CD4-positive, alpha-beta T cell (primary cell): ENCODE measurements around the gene AP1S3. TPM values are rescaled to one million over a fixed set of nuclear protein-coding genes. Genes with fewer than 3 reads are reported as not detected.

Experiments
- ATAC-seq: fragments of 200-7000 bp; cut with Tn5 transposase; one replicate; pipeline ENCODE4 v1.10.0; 2022; ENCODE audit warnings: mild to moderate bottlenecking; ENCODE audit not compliant: poor library complexity
- CTCF ChIA-PET: fragments of 350-600 bp; sonication (Branson Sonifier 250); formaldehyde crosslinking; loops from one replicate; lab custom pipeline; 2021; ENCODE audit warnings: antibody characterized with exemption, inconsistent platforms; lab: Charles Lee
- POLR2A ChIA-PET: fragments of 350-600 bp; sonication (Branson Sonifier 250); formaldehyde crosslinking; loops from one replicate; lab custom pipeline; 2021; ENCODE audit warnings: antibody characterized with exemption, inconsistent platforms; lab: Charles Lee
- DNase-seq, 14 experiments: peaks; one replicate each; pipeline ENCODE4 v3.0.0-alpha.2; 2013 to 2020; ENCODE audit warnings: mixed read lengths in 2 of 14
- H3K27ac ChIP-seq, 2 donors: one replicate each; pipeline versions ENCODE4 v1.5.1 to v1.7.0; 2013; ENCODE audit warnings: low read length in 2 of 2, low read depth in 1 of 2, mild to moderate bottlenecking in 1 of 2
- H3K27me3 ChIP-seq, 2 experiments: 1 replicate in 1 of 2; 2 replicates in 1 of 2; pipeline versions ENCODE4 v1.6.1 to v1.7.0; 2013; ENCODE audit warnings: low read length in 2 of 2, control low read depth in 1 of 2, mild to moderate bottlenecking in 1 of 2, moderate library complexity in 1 of 2; ENCODE audit not compliant: insufficient read depth in 2 of 2, control insufficient read depth in 1 of 2
- H3K36me3 ChIP-seq: one replicate; pipeline ENCODE4 v1.6.1; 2013; ENCODE audit warnings: low read length, control low read depth; ENCODE audit not compliant: insufficient read depth
- H3K4me1 ChIP-seq: one replicate; pipeline ENCODE4 v1.6.1; 2013; ENCODE audit warnings: low read length, control low read depth; ENCODE audit not compliant: insufficient read depth
- H3K4me3 ChIP-seq: one replicate; pipeline ENCODE4 v1.5.1; 2013; ENCODE audit warnings: mild to moderate bottlenecking, low read length, moderate library complexity
- H3K9me3 ChIP-seq, 2 experiments: 1 replicate in 1 of 2; 2 replicates in 1 of 2; pipeline versions ENCODE4 v1.6.1 to v1.7.0; 2013; ENCODE audit warnings: low read length in 2 of 2, mild to moderate bottlenecking in 2 of 2, control low read depth in 1 of 2, moderate library complexity in 1 of 2; ENCODE audit not compliant: control insufficient read depth in 1 of 2, insufficient read depth in 1 of 2
- H3K27ac Mint-ChIP-seq: one replicate; pipeline ENCODE4 v1.8.0; 2020; ENCODE audit warnings: mixed read lengths
- H3K27me3 Mint-ChIP-seq: one replicate; pipeline ENCODE4 v1.8.0; 2021; ENCODE audit warnings: mixed read lengths
- H3K36me3 Mint-ChIP-seq: one replicate; pipeline ENCODE4 v1.8.0; 2021; ENCODE audit warnings: low read depth, mixed read lengths
- H3K4me1 Mint-ChIP-seq: one replicate; pipeline ENCODE4 v1.8.0; 2021; ENCODE audit warnings: low read depth, mixed read lengths
- H3K4me3 Mint-ChIP-seq: one replicate; pipeline ENCODE4 v1.8.0; 2020; ENCODE audit warnings: mild to moderate bottlenecking, mixed read lengths
- H3K9me3 Mint-ChIP-seq: one replicate; pipeline ENCODE4 v1.8.0; 2020; ENCODE audit warnings: mixed read lengths
- intact Hi-C, 2 experiments: fragments of 100-400 bp; cut with DNase I in 1 of 2; cut with micrococcal nuclease in 1 of 2; formaldehyde crosslinking; loops; one replicate each; pipeline versions ENCODE4 v1.15.1 to v1.9.0; 2023 to 2025; cut with DNase I, micrococcal nuclease
- polyA plus RNA-seq, 2 donors: library from polyadenylated mRNA; unstranded; fragments of 120-200 nt; gene quantifications; one replicate each; pipeline ENCODE4 v1.2.1, GENCODE V29; 2013
- total RNA-seq, 174 experiments: library from RNA in 2 of 174; stranded (reverse) in 2 of 174; gene quantifications; one replicate each; pipeline ENCODE4 v1.2.3 and lab custom pipeline; 2021 to 2026
- TF ChIP-seq, protein P1 (sequence below): fragments of 200-600 bp; IDR thresholded peaks from one replicate; pipeline ENCODE4 v1.8.0; 2022; ENCODE audit warnings: antibody characterized with exemption, mild to moderate bottlenecking

AP1S3 gene
- total RNA-seq: under 1 TPM; 0.50 to 0.71 TPM
- 1.8 TPM for polyA plus RNA-seq (2013, experiment 1 of 2)
- 2.2 TPM for polyA plus RNA-seq (2013, experiment 2 of 2)
- total RNA-seq (lab: John Stamatoyannopoulos, UW): 0.05 to 25.0 (median 2.4) reads per million in 172 experiments

DNA sequence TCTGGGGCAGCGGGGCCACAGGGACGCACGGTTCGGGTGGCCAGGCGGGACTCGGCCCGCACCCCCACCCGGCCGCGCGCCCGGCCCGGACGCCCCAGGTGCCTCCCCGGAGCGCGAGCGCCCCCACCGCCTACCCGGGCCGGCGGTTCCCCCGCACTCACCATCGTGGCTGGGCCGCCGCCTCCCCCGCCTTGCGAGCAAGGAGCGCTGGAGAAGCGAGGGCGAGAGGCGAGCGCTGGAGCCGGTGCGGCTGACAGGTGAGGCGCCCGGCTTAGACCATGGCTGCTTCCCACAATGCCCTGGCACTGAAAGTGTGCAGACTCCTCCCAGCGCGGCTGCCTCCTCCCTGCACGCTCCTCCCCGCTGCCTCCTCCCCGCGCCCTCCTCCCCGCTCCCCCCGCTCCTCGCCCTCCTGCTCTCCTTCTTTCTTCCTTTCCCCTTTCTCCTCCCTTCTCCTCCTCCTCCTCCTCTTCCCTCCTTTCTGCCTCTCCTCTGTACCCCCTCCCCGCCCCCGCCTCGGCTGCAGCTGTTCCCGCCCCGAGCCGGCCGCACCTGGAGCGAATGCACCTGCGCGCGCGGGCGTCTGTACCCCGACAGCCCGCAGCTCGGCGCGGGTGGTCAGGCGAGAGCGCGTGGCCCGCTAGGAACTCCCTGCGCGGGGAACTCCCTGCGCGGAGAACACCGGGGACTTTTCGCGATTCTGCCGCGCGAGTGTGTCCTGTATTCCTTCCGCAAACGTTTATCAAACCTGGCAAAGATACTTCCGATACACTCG is at the start of gene AP1S3:
TSS of gene AP1S3 (minus strand) at position 296 of the 775 bp plus-strand sequence. CDS start at position 164, 132 bp downstream.
- peak within 1 kb of the TSS in 1 of 2 donors; percentile 1 for H3K27ac ChIP-seq
- no peaks in the 10 kb centered on the region for H3K36me3 ChIP-seq
- peak within 1 kb of the TSS; percentile 56 for H3K27ac Mint-ChIP-seq
- peak within 1 kb of the TSS; percentile 70 for H3K4me3 ChIP-seq
- TF ChIP-seq, protein P1, sequence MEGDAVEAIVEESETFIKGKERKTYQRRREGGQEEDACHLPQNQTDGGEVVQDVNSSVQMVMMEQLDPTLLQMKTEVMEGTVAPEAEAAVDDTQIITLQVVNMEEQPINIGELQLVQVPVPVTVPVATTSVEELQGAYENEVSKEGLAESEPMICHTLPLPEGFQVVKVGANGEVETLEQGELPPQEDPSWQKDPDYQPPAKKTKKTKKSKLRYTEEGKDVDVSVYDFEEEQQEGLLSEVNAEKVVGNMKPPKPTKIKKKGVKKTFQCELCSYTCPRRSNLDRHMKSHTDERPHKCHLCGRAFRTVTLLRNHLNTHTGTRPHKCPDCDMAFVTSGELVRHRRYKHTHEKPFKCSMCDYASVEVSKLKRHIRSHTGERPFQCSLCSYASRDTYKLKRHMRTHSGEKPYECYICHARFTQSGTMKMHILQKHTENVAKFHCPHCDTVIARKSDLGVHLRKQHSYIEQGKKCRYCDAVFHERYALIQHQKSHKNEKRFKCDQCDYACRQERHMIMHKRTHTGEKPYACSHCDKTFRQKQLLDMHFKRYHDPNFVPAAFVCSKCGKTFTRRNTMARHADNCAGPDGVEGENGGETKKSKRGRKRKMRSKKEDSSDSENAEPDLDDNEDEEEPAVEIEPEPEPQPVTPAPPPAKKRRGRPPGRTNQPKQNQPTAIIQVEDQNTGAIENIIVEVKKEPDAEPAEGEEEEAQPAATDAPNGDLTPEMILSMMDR: no peak
- H3K4me3 Mint-ChIP-seq: peak within 1 kb of the TSS; percentile 98
- peaks cover 18% of the 10 kb centered on the region for H3K4me1 ChIP-seq
- ATAC-seq: peak; percentile 91
- ChIA-PET POLR2A (no interaction called here), CTCF (interaction anchor here (0.9 kb wide), 1 partner anchor 132 kb away, joined by 3 read pairs; no protein-coding TSS in a partner anchor)
- H3K9me3 Mint-ChIP-seq: no peaks in the 10 kb centered on the region
- H3K27me3 ChIP-seq: peaks cover 0 to 3% of the 10 kb centered on the region in 2 experiments
- intact Hi-C loops: loop anchor here (1.0 to 5.0 kb wide), 2 partner anchors 28 to 120 kb away; partner anchors contain the start of gene MRPL44 (in 1 of the 2)
- peaks cover 12% of the 10 kb centered on the region for H3K4me1 Mint-ChIP-seq
- peaks cover 4% of the 10 kb centered on the region for H3K27me3 Mint-ChIP-seq
- DNase-seq: peak; percentile 43 to 94 (median 58)
- H3K9me3 ChIP-seq: no peaks in the 10 kb centered on the region
- H3K36me3 Mint-ChIP-seq: no peaks in the 10 kb centered on the region

DNA sequence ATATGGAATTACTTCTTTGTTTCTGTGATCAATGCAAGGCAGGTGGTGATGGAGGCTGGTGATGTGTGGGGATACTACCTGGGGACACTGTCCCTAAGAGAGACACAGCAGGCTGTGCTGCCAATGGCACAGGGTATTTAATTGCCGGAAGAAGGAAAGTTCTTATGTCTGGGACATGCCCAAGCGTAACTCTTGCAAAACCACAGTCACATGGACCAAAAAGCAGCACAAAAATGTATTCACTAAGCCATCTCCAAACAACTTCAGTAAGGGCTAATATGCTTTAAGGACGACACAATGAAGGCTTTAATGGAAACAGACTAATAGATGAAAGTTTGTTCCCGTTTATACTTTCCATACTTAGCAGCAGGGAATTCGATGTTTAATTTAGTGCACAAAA is 49.7 kb upstream of the AP1S3 start:
- no peak for ATAC-seq
- TF ChIP-seq, protein P1: no peak
- Mint-ChIP-seq H3K9me3 (no peaks in the 10 kb centered on the region), H3K27me3 (no peaks in the 10 kb centered on the region), H3K27ac (no peak overlapping the region), H3K4me1 (no peaks in the 10 kb centered on the region), H3K4me3 (no peak overlapping the region), H3K36me3 (peaks cover 69% of the 10 kb centered on the region)
- intact Hi-C loops: no loop called here
- no peak overlapping the region for H3K4me3 ChIP-seq
- peaks cover 29% of the 10 kb centered on the region for H3K36me3 ChIP-seq
- no peaks in the 10 kb centered on the region for H3K9me3 ChIP-seq
- no peak for DNase-seq
- ChIA-PET CTCF (no interaction called here), POLR2A (no interaction called here)
- H3K4me1 ChIP-seq: no peaks in the 10 kb centered on the region
- H3K27ac ChIP-seq: no peak overlapping the region
- H3K27me3 ChIP-seq: no peaks in the 10 kb centered on the region

DNA sequence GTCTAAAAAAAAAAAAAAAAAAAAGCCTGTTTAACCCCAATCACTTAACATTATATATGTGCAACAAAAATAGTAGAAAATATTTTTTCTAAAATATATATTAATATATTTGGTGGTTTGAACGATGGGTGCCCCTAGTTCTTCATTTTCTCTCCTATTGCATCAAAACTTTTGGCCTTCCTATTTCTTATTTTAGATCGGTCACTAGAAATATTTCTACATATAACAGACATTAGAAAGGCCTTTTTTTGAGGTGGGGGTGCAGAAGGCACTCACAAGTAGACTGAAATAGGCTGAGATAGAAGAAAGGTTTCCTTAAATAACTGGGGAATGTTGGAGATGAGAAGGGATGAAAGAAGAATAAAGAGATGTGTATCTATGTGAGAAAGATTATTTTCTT is 49.3 kb upstream of the AP1S3 start:
- Mint-ChIP-seq H3K4me3 (no peak overlapping the region), H3K9me3 (no peaks in the 10 kb centered on the region), H3K27me3 (no peaks in the 10 kb centered on the region), H3K4me1 (no peaks in the 10 kb centered on the region), H3K27ac (no peak overlapping the region), H3K36me3 (peaks cover 73% of the 10 kb centered on the region)
- no peak overlapping the region for H3K27ac ChIP-seq
- TF ChIP-seq, protein P1: no peak
- ChIA-PET POLR2A (no interaction called here), CTCF (no interaction called here)
- no peaks in the 10 kb centered on the region for H3K9me3 ChIP-seq
- ATAC-seq: no peak
- peaks cover 29% of the 10 kb centered on the region for H3K36me3 ChIP-seq
- H3K27me3 ChIP-seq: no peaks in the 10 kb centered on the region
- intact Hi-C loops: no loop called here
- no peak overlapping the region for H3K4me3 ChIP-seq
- no peak for DNase-seq
- no peaks in the 10 kb centered on the region for H3K4me1 ChIP-seq
